ENCODE measurements around the gene MTURN. TPM values are rescaled to one million over a fixed set of nuclear protein-coding genes. Genes with fewer than 3 reads are reported as not detected.

MTURN gene
- polyA plus RNA-seq, 3 donors = 5.9 to 7.9 (median 7.5) TPM

DNA sequence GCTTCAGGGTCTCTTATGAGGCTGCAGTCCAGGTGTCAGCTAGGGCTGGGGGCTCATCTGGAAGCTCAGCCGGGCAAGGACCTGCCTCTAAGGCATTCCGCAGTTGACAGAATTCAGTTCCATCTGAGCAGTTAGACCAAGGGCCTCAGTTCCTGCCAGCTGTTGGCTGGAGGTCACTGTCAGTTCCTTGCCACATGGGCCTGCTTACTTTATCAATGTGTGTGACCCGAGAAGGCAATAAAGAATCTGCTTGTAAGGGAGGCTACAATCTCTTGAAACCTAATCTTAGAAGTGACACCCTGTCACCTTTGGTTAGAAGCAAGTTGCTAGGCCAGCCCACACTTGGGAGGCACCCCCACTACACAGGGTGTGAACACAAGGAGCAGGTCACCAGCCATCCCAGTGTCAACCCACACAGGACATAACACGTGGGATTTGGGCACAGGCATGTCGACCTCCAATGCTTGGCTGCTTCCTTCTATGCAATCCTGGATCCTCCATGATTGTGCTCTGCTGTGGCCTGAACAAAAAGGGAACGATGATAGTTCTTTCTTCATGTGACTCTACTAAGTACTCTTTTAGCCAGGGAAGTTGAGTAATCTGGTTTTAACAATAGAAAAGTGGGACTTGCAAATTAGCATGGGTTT, 41.8 kb downstream of the MTURN start:
- H2AFZ ChIP-seq (ENCODE audit: insufficient read depth, low read depth, low read length, poor library complexity, severe bottlenecking) = peak overlapping the region; percentile 67
- Mint-ChIP-seq H3K4me1 (peaks cover 74% of the 10 kb centered on the region), H3K9me3 (peaks cover 0 to 2% (median 2%) of the 10 kb centered on the region in 7 donors), H3K4me3 (peak overlapping the region in 1 of 2 donors; percentile 41), H3K27ac (peak overlapping the region; percentile 89 to 95 (median 92)), H3K27me3 (ENCODE audit: low read depth in 3 of 3) (peaks cover 0 to 1% (median 0%) of the 10 kb centered on the region in 3 donors), H3K36me3 (peaks cover 0 to 8% of the 10 kb centered on the region in 2 donors)
- DNase-seq = peak in 2 of 3 donors; percentile 78 to 79
- no peaks in the 10 kb centered on the region for H3K27me3 ChIP-seq (ENCODE audit: control insufficient read depth in 2 of 2, insufficient read depth in 2 of 2, low read length in 2 of 2)
- no peaks in the 10 kb centered on the region for H3K9me3 ChIP-seq (replicated peaks in 1 of 2; ENCODE audit: control insufficient read depth in 1 of 2, insufficient read depth in 1 of 2, low read length in 2 of 2)
- 43% methylated on average over 4 of the region's 6 CpGs for WGBS (ENCODE audit: insufficient coverage)
- peak overlapping the region in 1 of 3 experiments; percentile 51 for H3K4me3 ChIP-seq (replicated peaks in 1 of 3; ENCODE audit: low read depth in 2 of 3, low read length in 3 of 3)
- H3K79me2 ChIP-seq (ENCODE audit: insufficient read depth, low read length) = no peaks in the 10 kb centered on the region
- H4K20me1 ChIP-seq (ENCODE audit: insufficient read depth, low read length) = no peaks in the 10 kb centered on the region
- intact Hi-C loops (cut with micrococcal nuclease) = loop anchor here in 1 of 2 donors (5.0 kb wide), 1 partner anchor 46 kb away; no protein-coding TSS in a partner anchor
- TF ChIP-seq, protein P1, sequence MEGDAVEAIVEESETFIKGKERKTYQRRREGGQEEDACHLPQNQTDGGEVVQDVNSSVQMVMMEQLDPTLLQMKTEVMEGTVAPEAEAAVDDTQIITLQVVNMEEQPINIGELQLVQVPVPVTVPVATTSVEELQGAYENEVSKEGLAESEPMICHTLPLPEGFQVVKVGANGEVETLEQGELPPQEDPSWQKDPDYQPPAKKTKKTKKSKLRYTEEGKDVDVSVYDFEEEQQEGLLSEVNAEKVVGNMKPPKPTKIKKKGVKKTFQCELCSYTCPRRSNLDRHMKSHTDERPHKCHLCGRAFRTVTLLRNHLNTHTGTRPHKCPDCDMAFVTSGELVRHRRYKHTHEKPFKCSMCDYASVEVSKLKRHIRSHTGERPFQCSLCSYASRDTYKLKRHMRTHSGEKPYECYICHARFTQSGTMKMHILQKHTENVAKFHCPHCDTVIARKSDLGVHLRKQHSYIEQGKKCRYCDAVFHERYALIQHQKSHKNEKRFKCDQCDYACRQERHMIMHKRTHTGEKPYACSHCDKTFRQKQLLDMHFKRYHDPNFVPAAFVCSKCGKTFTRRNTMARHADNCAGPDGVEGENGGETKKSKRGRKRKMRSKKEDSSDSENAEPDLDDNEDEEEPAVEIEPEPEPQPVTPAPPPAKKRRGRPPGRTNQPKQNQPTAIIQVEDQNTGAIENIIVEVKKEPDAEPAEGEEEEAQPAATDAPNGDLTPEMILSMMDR (IDR thresholded peaks at IDR 0.05) = no peak
- H3K27ac ChIP-seq (ENCODE audit: low read depth in 1 of 2, low read length in 2 of 2) = peak overlapping the region; percentile 85 to 94
- H3K9ac ChIP-seq (ENCODE audit: insufficient read depth, low read length, poor library complexity, severe bottlenecking) = no peak overlapping the region
- peak overlapping the region; percentile 50 for H3K4me2 ChIP-seq (replicated peaks; ENCODE audit: extremely low read depth, low read length, poor library complexity, severe bottlenecking)
- H3K36me3 ChIP-seq (replicated peaks in 1 of 2; ENCODE audit: control insufficient read depth in 1 of 2, insufficient read depth in 2 of 2, low read length in 2 of 2) = no peaks in the 10 kb centered on the region
- H3K4me1 ChIP-seq (ENCODE audit: control insufficient read depth in 1 of 2, insufficient read depth in 2 of 2, low read length in 2 of 2) = peaks cover 50 to 65% of the 10 kb centered on the region in 2 donors

DNA sequence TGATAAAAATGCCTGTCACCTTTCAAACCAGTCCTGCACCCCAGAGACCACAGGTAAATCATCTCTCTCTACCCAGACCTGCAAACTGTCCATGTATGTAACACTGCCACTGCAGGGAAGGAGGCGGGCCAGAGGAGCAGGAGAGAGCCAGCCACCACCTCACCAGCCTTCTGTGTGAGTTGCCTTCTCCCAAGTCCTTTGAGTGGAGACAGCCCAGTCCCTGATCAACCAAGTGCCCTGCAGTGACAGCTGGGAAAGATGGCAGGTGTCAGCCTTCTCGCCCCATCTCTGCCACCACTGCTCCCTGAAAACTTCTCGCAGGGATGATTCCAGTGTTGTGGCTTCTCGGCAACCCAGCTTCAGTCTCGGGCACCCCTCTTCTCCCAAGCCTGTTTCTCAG, 42.4 kb downstream of the MTURN start:
- TF ChIP-seq, protein P1 (IDR thresholded peaks at IDR 0.05) = no peak
- Mint-ChIP-seq H3K4me1 (peaks cover 70% of the 10 kb centered on the region), H3K27me3 (ENCODE audit: low read depth in 3 of 3) (peaks cover 0 to 1% (median 0%) of the 10 kb centered on the region in 3 donors), H3K9me3 (peaks cover 0 to 2% (median 2%) of the 10 kb centered on the region in 7 donors), H3K27ac (peak overlapping the region; percentile 89 to 95 (median 92)), H3K4me3 (peak overlapping the region in 1 of 2 donors; percentile 41), H3K36me3 (peaks cover 0 to 8% of the 10 kb centered on the region in 2 donors)
- Histone ChIP-seq H3K36me3 (replicated peaks in 1 of 2; ENCODE audit: control insufficient read depth in 1 of 2, insufficient read depth in 2 of 2, low read length in 2 of 2) (no peaks in the 10 kb centered on the region), H3K9ac (ENCODE audit: insufficient read depth, low read length, poor library complexity, severe bottlenecking) (peak overlapping the region; percentile 5), H3K4me2 (replicated peaks; ENCODE audit: extremely low read depth, low read length, poor library complexity, severe bottlenecking) (peak overlapping the region; percentile 50), H4K20me1 (ENCODE audit: insufficient read depth, low read length) (no peaks in the 10 kb centered on the region), H3K4me1 (ENCODE audit: control insufficient read depth in 1 of 2, insufficient read depth in 2 of 2, low read length in 2 of 2) (peaks cover 48 to 61% of the 10 kb centered on the region in 2 donors), H3K4me3 (replicated peaks in 1 of 3; ENCODE audit: low read depth in 2 of 3, low read length in 3 of 3) (peak overlapping the region in 1 of 3 experiments; percentile 51), H3K9me3 (replicated peaks in 1 of 2; ENCODE audit: control insufficient read depth in 1 of 2, insufficient read depth in 1 of 2, low read length in 2 of 2) (no peaks in the 10 kb centered on the region), H3K79me2 (ENCODE audit: insufficient read depth, low read length) (no peaks in the 10 kb centered on the region), H3K27me3 (ENCODE audit: control insufficient read depth in 2 of 2, insufficient read depth in 2 of 2, low read length in 2 of 2) (no peaks in the 10 kb centered on the region), H2AFZ (ENCODE audit: insufficient read depth, low read depth, low read length, poor library complexity, severe bottlenecking) (no peak overlapping the region), H3K27ac (ENCODE audit: low read depth in 1 of 2, low read length in 2 of 2) (peak overlapping the region; percentile 85 to 94)
- intact Hi-C loops (cut with micrococcal nuclease) = loop anchor here in 1 of 2 donors (5.0 kb wide), 1 partner anchor 45 kb away; no protein-coding TSS in a partner anchor
- WGBS (ENCODE audit: insufficient coverage) = 96% methylated on average over 5 of the region's 5 CpGs
- no peak for DNase-seq

Measured in CD14-positive monocyte (primary cell).